HAP-1 (cell line): ENCODE results near the gene KCNK4.
"Not testable (repeated sequence)": the region's sequence is repeated elsewhere in the genome, so short reads cannot be mapped to it uniquely, and the experiment has no call there.

ENCODE experiments used
- DNase-seq, 2 experiments: peaks; one replicate each; pipeline ENCODE4 v3.0.0-alpha.2; 2016 to 2020; ENCODE audit warnings: low spot score in 2 of 2
- H3K27me3 ChIP-seq: fragments of 250-450 bp; sonication (Bioruptor Pico); 2 replicates; pipeline ENCODE4 v1.5.1; 2020; ENCODE audit warnings: low read depth, mild to moderate bottlenecking, moderate library complexity
- H3K36me3 ChIP-seq: fragments of 250-450 bp; sonication (Bioruptor Pico); replicated peaks from 2 replicates; pipeline ENCODE4 v1.5.1; 2020; ENCODE audit warnings: mild to moderate bottlenecking
- H3K4me1 ChIP-seq: fragments of 250-450 bp; sonication (Bioruptor Pico); 2 replicates; pipeline ENCODE4 v1.5.1; 2020; ENCODE audit warnings: mild to moderate bottlenecking
- H3K4me3 ChIP-seq: fragments of 250-450 bp; sonication (Bioruptor Pico); 2 replicates; pipeline ENCODE4 v1.5.1; 2020; ENCODE audit warnings: mild to moderate bottlenecking, moderate library complexity
- H3K9me3 ChIP-seq: fragments of 250-450 bp; sonication (Bioruptor Pico); 2 replicates; pipeline ENCODE4 v1.5.1; 2020; ENCODE audit warnings: mild to moderate bottlenecking, moderate library complexity
- in situ Hi-C: fragments of 300-500 bp; cut with MboI; formaldehyde crosslinking; loops from 3 replicates; pipeline ENCODE4 v1.14.3; 2020; ENCODE audit warnings: low sequenced_read_pairs, inconsistent platforms, mixed read lengths

The KCNK4 gene

GRCh38 chr11:64291262-64291751 lies at the start of gene KCNK4:
KCNK4 (plus strand) TSS chr11:64291302; CDS start chr11:64293019, 1,717 bp downstream.
- no peak for DNase-seq
- H3K4me1 ChIP-seq: peaks cover under 1% of the 10 kb centered on the region; the same call in 1 of the 2 replicates
- H3K9me3 ChIP-seq: no peaks in the 10 kb centered on the region
- no peaks in the 10 kb centered on the region for H3K36me3 ChIP-seq
- H3K27me3 ChIP-seq: peaks cover 55% of the 10 kb centered on the region
- in situ Hi-C loops: no loop called here
- no peak within 1 kb of the TSS for H3K4me3 ChIP-seq

GRCh38 chr11:64241491-64242374 lies 49.4 kb upstream of the KCNK4 start:
- DNase-seq: peak; percentile 77 to 97
- Histone ChIP-seq H3K9me3 (no peaks in the 10 kb centered on the region), H3K27me3 (no peaks in the 10 kb centered on the region), H3K4me1 (peaks cover 18% of the 10 kb centered on the region), H3K36me3 (peaks cover 45% of the 10 kb centered on the region), H3K4me3 (peak overlapping the region; percentile 97)
- in situ Hi-C loops: no loop called here

- in situ Hi-C loops: no loop called here
- Histone ChIP-seq H3K36me3 (peaks cover 37% of the 10 kb centered on the region), H3K9me3 (no peaks in the 10 kb centered on the region), H3K4me1 (peaks cover 22% of the 10 kb centered on the region), H3K27me3 (no peaks in the 10 kb centered on the region), H3K4me3 (peak overlapping the region; percentile 97; the same call in 1 of the 2 replicates)
- DNase-seq: no peak
Measured at GRCh38 chr11:64243236-64243854, 47.8 kb upstream of the KCNK4 start.

- Histone ChIP-seq H3K9me3 (no peaks in the 10 kb centered on the region), H3K27me3 (no peaks in the 10 kb centered on the region), H3K4me3 (no peak overlapping the region), H3K36me3 (peaks cover 34% of the 10 kb centered on the region), H3K4me1 (peaks cover 22% of the 10 kb centered on the region)
- in situ Hi-C loops: no loop called here
- DNase-seq: no peak
Measured at GRCh38 chr11:64244107-64244506, 47.0 kb upstream of the KCNK4 start.

- Histone ChIP-seq H3K27me3 (no peaks in the 10 kb centered on the region), H3K36me3 (peaks cover 34% of the 10 kb centered on the region), H3K4me1 (peaks cover 19% of the 10 kb centered on the region), H3K4me3 (peak overlapping the region; percentile 78), H3K9me3 (no peaks in the 10 kb centered on the region)
- no peak for DNase-seq
- in situ Hi-C loops: no loop called here
Measured at GRCh38 chr11:64244966-64245365, 46.1 kb upstream of the KCNK4 start.

GRCh38 chr11:64245401-64245796 lies 45.7 kb upstream of the KCNK4 start:
- H3K27me3 ChIP-seq: no peaks in the 10 kb centered on the region
- peaks cover 16% of the 10 kb centered on the region for H3K4me1 ChIP-seq
- no peak for DNase-seq
- in situ Hi-C loops: no loop called here
- peak overlapping the region; percentile 78 for H3K4me3 ChIP-seq
- H3K9me3 ChIP-seq: no peaks in the 10 kb centered on the region
- peaks cover 30% of the 10 kb centered on the region for H3K36me3 ChIP-seq

- Histone ChIP-seq H3K9me3 (no peaks in the 10 kb centered on the region), H3K4me1 (peaks cover 20% of the 10 kb centered on the region), H3K36me3 (peaks cover 28% of the 10 kb centered on the region), H3K4me3 (peak overlapping the region; percentile 78), H3K27me3 (no peaks in the 10 kb centered on the region)
- in situ Hi-C loops: no loop called here
- DNase-seq: peak; percentile 11 to 68
Measured at GRCh38 chr11:64245797-64246620, 45.1 kb upstream of the KCNK4 start.

- peaks cover 20% of the 10 kb centered on the region for H3K4me1 ChIP-seq
- H3K9me3 ChIP-seq, H3K27me3 ChIP-seq, in situ Hi-C loops, DNase-seq: not testable (repeated sequence)
- H3K4me3 ChIP-seq: peak overlapping the region; percentile 78
- peaks cover 27% of the 10 kb centered on the region for H3K36me3 ChIP-seq
Measured at GRCh38 chr11:64246621-64246870, 44.6 kb upstream of the KCNK4 start.

GRCh38 chr11:64246871-64247728 lies 44.0 kb upstream of the KCNK4 start, which contains the start of gene PPP1R14B:
PPP1R14B (minus strand) TSS chr11:64246943; CDS start chr11:64246673, 270 bp downstream.
- H3K4me1 ChIP-seq: peaks cover 20% of the 10 kb centered on the region
- peak; percentile 88 to 96 for DNase-seq
- H3K9me3 ChIP-seq: no peaks in the 10 kb centered on the region
- in situ Hi-C loops: no loop called here
- peak within 1 kb of the TSS; percentile 78 for H3K4me3 ChIP-seq
- H3K27me3 ChIP-seq: no peaks in the 10 kb centered on the region
- H3K36me3 ChIP-seq: peaks cover 25% of the 10 kb centered on the region

GRCh38 chr11:64247729-64248531 lies 43.2 kb upstream of the KCNK4 start:
- Histone ChIP-seq H3K4me3 (peak overlapping the region; percentile 37), H3K36me3 (peaks cover 20% of the 10 kb centered on the region), H3K9me3 (no peaks in the 10 kb centered on the region), H3K4me1 (peaks cover 14% of the 10 kb centered on the region), H3K27me3 (no peaks in the 10 kb centered on the region)
- in situ Hi-C loops: no loop called here
- no peak for DNase-seq

- no peak for DNase-seq
Measured at GRCh38 chr11:64248578-64248977, 42.5 kb upstream of the KCNK4 start.

GRCh38 chr11:64249038-64249437 lies 42.1 kb upstream of the KCNK4 start:
- DNase-seq: no peak
- Histone ChIP-seq H3K27me3 (no peaks in the 10 kb centered on the region), H3K4me3 (no peak overlapping the region), H3K4me1 (peaks cover 12% of the 10 kb centered on the region), H3K9me3 (no peaks in the 10 kb centered on the region), H3K36me3 (peaks cover 11% of the 10 kb centered on the region)
- in situ Hi-C loops: no loop called here

More at GRCh38 chr11:64248578-64248977, 42.5 kb upstream of the KCNK4 start:
- in situ Hi-C loops: no loop called here
- Histone ChIP-seq H3K4me3 (no peak overlapping the region), H3K4me1 (peaks cover 12% of the 10 kb centered on the region), H3K36me3 (peaks cover 14% of the 10 kb centered on the region), H3K27me3 (no peaks in the 10 kb centered on the region), H3K9me3 (no peaks in the 10 kb centered on the region)
